Sigmoid colon (tissue), 4 donors: ENCODE measurements around the gene GRAMD1B.

Source experiments
- CTCF ChIP-seq, 4 experiments: fragments of 450-650 bp in 3 of 4; fragments of 200-600 bp in 1 of 4; IDR thresholded peaks; one replicate each; pipeline ENCODE4 v1.5.1; 2016 to 2019; ENCODE audit warnings: antibody characterized with exemption in 4 of 4, mild to moderate bottlenecking in 3 of 4, moderate library complexity in 2 of 4
- EP300 ChIP-seq, 4 donors: sonication (generic); formaldehyde crosslinking; IDR thresholded peaks; one replicate each; pipeline ENCODE4 v1.6.1; 2017; ENCODE audit warnings: antibody characterized with exemption in 4 of 4
- POLR2A ChIP-seq, 2 donors: fragments of 450-650 bp; IDR thresholded peaks; one replicate each; pipeline ENCODE4 v1.6.1; 2016; ENCODE audit warnings: antibody characterized with exemption in 2 of 2, mild to moderate bottlenecking in 2 of 2, moderate library complexity in 2 of 2
- POLR2AphosphoS5 ChIP-seq, 4 donors: sonication (generic); formaldehyde crosslinking; IDR thresholded peaks; one replicate each; pipeline ENCODE4 v1.6.1; 2017; ENCODE audit warnings: antibody characterized with exemption in 4 of 4

GRCh38 chr11:123454060-123454651 lies 24.1 kb downstream of the GRAMD1B start:
- TF ChIP-seq CTCF (IDR thresholded peaks at IDR 0.05) (no peak), POLR2A (IDR thresholded peaks at IDR 0.05) (no peak), POLR2AphosphoS5 (IDR thresholded peaks at IDR 0.05) (no peak), EP300 (IDR thresholded peaks at IDR 0.05) (no peak)
